ENCODE data around the gene ARID5B. TPM values are rescaled to one million over a fixed set of nuclear protein-coding genes. Genes with fewer than 3 reads are reported as not detected.

The ARID5B gene
- total and polyA plus RNA-seq, 2 donors (not counting 1 experiment from before 2014, with no cell fraction given): 118 to 145 TPM

GRCh38 chr10:61953183-61953582, 51.7 kb downstream of the ARID5B start:
- Histone ChIP-seq H3K27me3 (ENCODE audit: control insufficient read depth, insufficient read depth, low read length) (no peaks in the 10 kb centered on the region), H3K27ac (ENCODE audit: insufficient read depth, low read length) (no peak overlapping the region), H3K79me2 (ENCODE audit: control insufficient read depth, insufficient read depth, low read length) (peaks cover 11% of the 10 kb centered on the region), H3K4me2 (ENCODE audit: extremely low read depth, insufficient read depth, low read length) (no peak overlapping the region), H3K36me3 (ENCODE audit: control insufficient read depth, insufficient read depth, low read length) (peaks cover 4% of the 10 kb centered on the region), H3K9ac (ENCODE audit: insufficient read depth, low read length) (no peak overlapping the region), H3K4me3 (replicated peaks in 1 of 4; ENCODE audit: control extremely low read depth in 1 of 4, insufficient read depth in 1 of 4, low read depth in 3 of 4, low read length in 4 of 4) (no peak overlapping the region), H3K9me3 (ENCODE audit: control insufficient read depth, insufficient read depth, low read depth, low read length) (no peaks in the 10 kb centered on the region), H4K20me1 (ENCODE audit: control insufficient read depth, extremely low read depth, insufficient read depth, low read length) (no peaks in the 10 kb centered on the region), H2AFZ (ENCODE audit: low read length) (no peak overlapping the region), H3K4me1 (ENCODE audit: control insufficient read depth, extremely low read depth, insufficient read depth, low read length) (no peaks in the 10 kb centered on the region)
- DNase-seq (ENCODE audit: low read depth in 2 of 2): no peak
- no peak for TF ChIP-seq EZH2 (IDR thresholded peaks at IDR 0.05; ENCODE audit: low read length, missing control alignments)
- no peak for TF ChIP-seq CTCF (conservative IDR thresholded peaks at IDR 0.05 in 1 of 2, IDR thresholded peaks at IDR 0.05 in 1 of 2; ENCODE audit: low read depth in 1 of 2, low read length in 2 of 2)

- Histone ChIP-seq H4K20me1 (ENCODE audit: control insufficient read depth, extremely low read depth, insufficient read depth, low read length) (no peaks in the 10 kb centered on the region), H3K4me1 (ENCODE audit: control insufficient read depth, extremely low read depth, insufficient read depth, low read length) (no peaks in the 10 kb centered on the region), H3K9ac (ENCODE audit: insufficient read depth, low read length) (no peak overlapping the region), H3K79me2 (ENCODE audit: control insufficient read depth, insufficient read depth, low read length) (peaks cover 21% of the 10 kb centered on the region), H3K27ac (ENCODE audit: insufficient read depth, low read length) (no peak overlapping the region), H3K9me3 (ENCODE audit: control insufficient read depth, insufficient read depth, low read depth, low read length) (no peaks in the 10 kb centered on the region), H3K4me3 (replicated peaks in 1 of 4; ENCODE audit: control extremely low read depth in 1 of 4, insufficient read depth in 1 of 4, low read depth in 3 of 4, low read length in 4 of 4) (no peak overlapping the region), H2AFZ (ENCODE audit: low read length) (no peak overlapping the region), H3K4me2 (ENCODE audit: extremely low read depth, insufficient read depth, low read length) (no peak overlapping the region), H3K36me3 (ENCODE audit: control insufficient read depth, insufficient read depth, low read length) (peaks cover 4% of the 10 kb centered on the region), H3K27me3 (ENCODE audit: control insufficient read depth, insufficient read depth, low read length) (no peaks in the 10 kb centered on the region)
- TF ChIP-seq CTCF (conservative IDR thresholded peaks at IDR 0.05 in 1 of 2, IDR thresholded peaks at IDR 0.05 in 1 of 2; ENCODE audit: low read depth in 1 of 2, low read length in 2 of 2): no peak
- DNase-seq (ENCODE audit: low read depth in 2 of 2): no peak
Measured at GRCh38 chr10:61957806-61958205, 56.3 kb downstream of the ARID5B start.

GRCh38 chr10:61958311-61958710, 56.8 kb downstream of the ARID5B start:
- H3K36me3 ChIP-seq (ENCODE audit: control insufficient read depth, insufficient read depth, low read length): peaks cover 4% of the 10 kb centered on the region
- H3K4me1 ChIP-seq (ENCODE audit: control insufficient read depth, extremely low read depth, insufficient read depth, low read length): no peaks in the 10 kb centered on the region
- H2AFZ ChIP-seq (ENCODE audit: low read length): no peak overlapping the region
- peaks cover 23% of the 10 kb centered on the region for H3K79me2 ChIP-seq (ENCODE audit: control insufficient read depth, insufficient read depth, low read length)
- H3K27ac ChIP-seq (ENCODE audit: insufficient read depth, low read length): no peak overlapping the region
- no peak overlapping the region for H3K4me2 ChIP-seq (ENCODE audit: extremely low read depth, insufficient read depth, low read length)
- H4K20me1 ChIP-seq (ENCODE audit: control insufficient read depth, extremely low read depth, insufficient read depth, low read length): no peaks in the 10 kb centered on the region
- no peak for DNase-seq (ENCODE audit: low read depth in 2 of 2)
- no peaks in the 10 kb centered on the region for H3K9me3 ChIP-seq (ENCODE audit: control insufficient read depth, insufficient read depth, low read depth, low read length)
- TF ChIP-seq CTCF (conservative IDR thresholded peaks at IDR 0.05 in 1 of 2, IDR thresholded peaks at IDR 0.05 in 1 of 2; ENCODE audit: low read depth in 1 of 2, low read length in 2 of 2): no peak
- TF ChIP-seq EZH2 (IDR thresholded peaks at IDR 0.05; ENCODE audit: low read length, missing control alignments): no peak
- H3K9ac ChIP-seq (ENCODE audit: insufficient read depth, low read length): no peak overlapping the region
- H3K27me3 ChIP-seq (ENCODE audit: control insufficient read depth, insufficient read depth, low read length): no peaks in the 10 kb centered on the region
- H3K4me3 ChIP-seq (replicated peaks in 1 of 4; ENCODE audit: control extremely low read depth in 1 of 4, insufficient read depth in 1 of 4, low read depth in 3 of 4, low read length in 4 of 4): no peak overlapping the region

Data from fibroblast of lung (primary cell).